ENCODE results near the gene MYBPC3. TPM values are rescaled to one million over a fixed set of nuclear protein-coding genes. Genes with fewer than 3 reads are reported as not detected.
A peak's percentile ranks its signal among the peaks of the same experiment; 100 is the strongest.

MYBPC3 gene
- total RNA-seq, 1 experiment from 2014 or later, result 0.67 TPM

DNA sequence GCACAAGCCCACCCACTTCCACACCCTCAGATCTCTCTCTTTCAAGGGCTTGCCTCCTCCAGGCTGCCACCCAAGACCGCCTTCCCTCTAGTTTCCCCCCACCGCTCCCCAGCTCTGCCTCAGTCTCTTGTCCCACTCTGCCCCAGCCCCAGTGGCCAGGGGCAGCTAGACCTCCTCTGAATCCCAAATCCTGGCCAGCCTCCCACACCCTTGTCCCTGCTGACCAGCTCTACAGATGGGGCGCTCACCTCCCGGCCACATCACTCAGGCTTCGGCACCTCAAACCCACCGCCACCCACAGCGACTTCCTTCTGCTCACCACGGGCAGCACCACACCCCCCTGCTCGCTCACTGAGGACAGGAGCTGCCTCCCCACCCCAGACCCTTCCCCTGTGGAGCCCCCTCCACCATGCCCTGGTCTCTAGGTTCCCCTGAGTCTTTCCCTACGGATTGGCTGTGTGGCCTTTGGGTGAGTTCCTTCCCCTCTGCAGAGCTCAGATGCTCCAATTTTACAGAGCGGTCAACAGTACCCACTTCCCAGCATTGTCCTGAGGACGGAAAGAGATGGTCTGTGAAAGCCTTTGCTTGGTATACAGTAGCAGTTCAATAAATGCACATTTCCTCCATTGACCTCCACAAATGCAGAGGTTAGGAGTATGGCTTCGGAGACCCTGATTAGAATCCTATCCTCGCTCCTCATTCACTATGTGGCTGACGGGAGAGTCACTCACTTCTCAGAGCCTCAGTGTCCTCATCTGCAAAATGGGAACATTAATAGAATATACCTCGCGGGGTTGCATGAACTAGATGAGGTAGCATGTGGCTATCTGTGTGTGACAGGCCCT, 37.3 kb upstream of the MYBPC3 start:
- H4K20me1 ChIP-seq (ENCODE audit: insufficient read depth, low read depth, low read length), result no peaks in the 10 kb centered on the region
- no peaks in the 10 kb centered on the region for H3K9me2 ChIP-seq (replicated peaks; ENCODE audit: insufficient read depth, low read length)
- H3K36me3 ChIP-seq (ENCODE audit: insufficient read depth, low read length), result no peaks in the 10 kb centered on the region
- no peaks in the 10 kb centered on the region for H3K9me3 ChIP-seq (ENCODE audit: low read length)
- H2AFZ ChIP-seq (ENCODE audit: low read length), result no peak overlapping the region
- no peaks in the 10 kb centered on the region for H3K27me3 ChIP-seq (ENCODE audit: low read length)
- H3K9ac ChIP-seq (ENCODE audit: low read length), result no peak overlapping the region
- no peak for DNase-seq
- H3K4me2 ChIP-seq (ENCODE audit: low read depth, low read length, poor library complexity, severe bottlenecking), result no peak overlapping the region
- no peak overlapping the region for H3K27ac ChIP-seq (ENCODE audit: low read length)
- no peak overlapping the region for H3K4me3 ChIP-seq (ENCODE audit: low read length)
- H3K79me2 ChIP-seq (ENCODE audit: low read length), result no peaks in the 10 kb centered on the region
- H3K4me1 ChIP-seq (ENCODE audit: low read length), result peaks cover 16% of the 10 kb centered on the region

GRCh38 chr11:47388697-47389576, 36.4 kb upstream of the MYBPC3 start:
- H4K20me1 ChIP-seq (ENCODE audit: insufficient read depth, low read depth, low read length), result no peaks in the 10 kb centered on the region
- no peak overlapping the region for H3K4me3 ChIP-seq (ENCODE audit: low read length)
- H3K9me2 ChIP-seq (replicated peaks; ENCODE audit: insufficient read depth, low read length), result no peaks in the 10 kb centered on the region
- no peak overlapping the region for H3K27ac ChIP-seq (ENCODE audit: low read length)
- no peak overlapping the region for H3K4me2 ChIP-seq (ENCODE audit: low read depth, low read length, poor library complexity, severe bottlenecking)
- no peaks in the 10 kb centered on the region for H3K36me3 ChIP-seq (ENCODE audit: insufficient read depth, low read length)
- H3K9me3 ChIP-seq (ENCODE audit: low read length), result no peaks in the 10 kb centered on the region
- H3K79me2 ChIP-seq (ENCODE audit: low read length), result no peaks in the 10 kb centered on the region
- no peak overlapping the region for H2AFZ ChIP-seq (ENCODE audit: low read length)
- no peaks in the 10 kb centered on the region for H3K27me3 ChIP-seq (ENCODE audit: low read length)
- H3K4me1 ChIP-seq (ENCODE audit: low read length), result peaks cover 8% of the 10 kb centered on the region
- H3K9ac ChIP-seq (ENCODE audit: low read length), result no peak overlapping the region
- DNase-seq, result no peak

DNA sequence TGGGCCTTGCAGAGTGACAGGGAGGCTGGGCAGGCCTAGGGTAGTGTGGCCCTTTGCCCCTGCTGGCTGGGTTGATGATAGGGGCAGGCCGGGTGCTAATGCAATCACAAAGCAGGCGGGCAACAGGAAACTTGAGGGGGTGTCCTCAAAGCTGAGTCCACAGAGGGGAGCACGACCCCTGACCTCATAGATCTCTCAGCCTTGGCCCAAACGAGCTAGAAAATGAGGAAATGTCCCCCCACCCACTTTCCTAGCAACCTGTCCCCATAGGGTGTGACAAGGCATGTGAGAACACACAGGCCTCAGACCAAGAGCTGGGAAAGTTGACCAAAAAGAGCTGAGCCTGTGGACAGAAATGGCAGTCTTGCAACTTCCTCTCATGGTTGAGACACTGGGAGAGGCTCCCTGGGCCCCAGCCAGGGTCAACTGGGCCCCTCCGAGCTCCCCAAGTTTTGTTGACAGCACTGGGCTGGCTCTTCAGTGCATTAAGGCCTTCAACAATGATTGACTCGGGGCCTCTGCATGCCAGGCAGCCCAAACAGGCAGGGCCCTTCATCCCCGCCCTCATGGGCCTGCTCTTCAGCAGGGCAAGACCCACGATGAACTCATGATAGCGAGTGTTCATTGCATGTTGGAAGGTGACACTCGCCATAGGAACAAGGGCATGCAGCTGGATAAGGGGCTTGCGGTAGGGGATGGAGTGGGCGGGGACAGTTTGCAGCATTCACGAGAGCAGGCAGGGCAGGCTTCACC, 35.6 kb upstream of the MYBPC3 start:
- DNase-seq, result no peak
- no peak overlapping the region for H3K4me2 ChIP-seq (ENCODE audit: low read depth, low read length, poor library complexity, severe bottlenecking)
- H3K79me2 ChIP-seq (ENCODE audit: low read length), result no peaks in the 10 kb centered on the region
- H3K4me1 ChIP-seq (ENCODE audit: low read length), result no peaks in the 10 kb centered on the region
- H3K9me3 ChIP-seq (ENCODE audit: low read length), result no peaks in the 10 kb centered on the region
- no peaks in the 10 kb centered on the region for H4K20me1 ChIP-seq (ENCODE audit: insufficient read depth, low read depth, low read length)
- no peaks in the 10 kb centered on the region for H3K9me2 ChIP-seq (replicated peaks; ENCODE audit: insufficient read depth, low read length)
- no peaks in the 10 kb centered on the region for H3K36me3 ChIP-seq (ENCODE audit: insufficient read depth, low read length)
- no peak overlapping the region for H2AFZ ChIP-seq (ENCODE audit: low read length)
- no peak overlapping the region for H3K27ac ChIP-seq (ENCODE audit: low read length)
- no peak overlapping the region for H3K9ac ChIP-seq (ENCODE audit: low read length)
- H3K4me3 ChIP-seq (ENCODE audit: low read length), result no peak overlapping the region
- no peaks in the 10 kb centered on the region for H3K27me3 ChIP-seq (ENCODE audit: low read length)

DNA sequence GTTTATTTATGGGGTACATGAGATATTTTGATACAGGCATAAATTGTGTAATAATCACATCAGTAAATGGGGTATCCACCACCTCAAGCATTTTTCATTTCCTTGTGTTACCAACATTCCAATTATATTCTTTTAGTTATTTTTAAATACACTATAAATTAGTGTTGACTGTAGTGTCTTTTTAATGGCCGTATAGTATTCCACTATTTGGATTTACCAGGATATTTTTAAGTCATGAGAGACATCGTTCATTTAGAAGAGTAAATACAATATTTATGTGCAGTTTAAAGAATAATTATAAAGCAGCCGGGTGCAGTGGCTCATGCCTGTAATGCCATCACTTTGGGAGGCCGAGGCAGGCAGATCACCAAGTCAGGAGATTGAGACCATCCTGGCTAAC, 32.0 kb upstream of the MYBPC3 start:
- no peak overlapping the region for H3K27ac ChIP-seq (ENCODE audit: low read length)
- H3K36me3 ChIP-seq (ENCODE audit: insufficient read depth, low read length), result no peaks in the 10 kb centered on the region
- H3K4me1 ChIP-seq (ENCODE audit: low read length), result no peaks in the 10 kb centered on the region; the same call in 1 of the 2 replicates
- no peak for DNase-seq
- H3K79me2 ChIP-seq (ENCODE audit: low read length), result no peaks in the 10 kb centered on the region
- H3K9me2 ChIP-seq (replicated peaks; ENCODE audit: insufficient read depth, low read length), result no peaks in the 10 kb centered on the region
- no peak overlapping the region for H2AFZ ChIP-seq (ENCODE audit: low read length)
- H3K9ac ChIP-seq (ENCODE audit: low read length), result no peak overlapping the region
- no peak overlapping the region for H3K4me3 ChIP-seq (ENCODE audit: low read length)
- H3K9me3 ChIP-seq (ENCODE audit: low read length), result no peaks in the 10 kb centered on the region
- no peaks in the 10 kb centered on the region for H3K27me3 ChIP-seq (ENCODE audit: low read length)
- H3K4me2 ChIP-seq (ENCODE audit: low read depth, low read length, poor library complexity, severe bottlenecking), result no peak overlapping the region
- no peaks in the 10 kb centered on the region for H4K20me1 ChIP-seq (ENCODE audit: insufficient read depth, low read depth, low read length)

- no peaks in the 10 kb centered on the region for H3K36me3 ChIP-seq (ENCODE audit: insufficient read depth, low read length)
- H3K4me2 ChIP-seq (ENCODE audit: low read depth, low read length, poor library complexity, severe bottlenecking), result no peak overlapping the region
- peaks cover 9% of the 10 kb centered on the region for H3K4me1 ChIP-seq (ENCODE audit: low read length)
- H3K27me3 ChIP-seq (ENCODE audit: low read length), result no peaks in the 10 kb centered on the region
- H3K4me3 ChIP-seq (ENCODE audit: low read length), result no peak overlapping the region
- no peak overlapping the region for H3K27ac ChIP-seq (ENCODE audit: low read length)
- H3K9ac ChIP-seq (ENCODE audit: low read length), result no peak overlapping the region
- DNase-seq, result no peak
- H3K79me2 ChIP-seq (ENCODE audit: low read length), result peaks cover 8% of the 10 kb centered on the region
- no peaks in the 10 kb centered on the region for H3K9me3 ChIP-seq (ENCODE audit: low read length)
- H2AFZ ChIP-seq (ENCODE audit: low read length), result no peak overlapping the region
- no peaks in the 10 kb centered on the region for H4K20me1 ChIP-seq (ENCODE audit: insufficient read depth, low read depth, low read length)
- H3K9me2 ChIP-seq (replicated peaks; ENCODE audit: insufficient read depth, low read length), result no peaks in the 10 kb centered on the region
Observed at GRCh38 chr11:47383071-47383470, 30.6 kb upstream of the MYBPC3 start.

DNA sequence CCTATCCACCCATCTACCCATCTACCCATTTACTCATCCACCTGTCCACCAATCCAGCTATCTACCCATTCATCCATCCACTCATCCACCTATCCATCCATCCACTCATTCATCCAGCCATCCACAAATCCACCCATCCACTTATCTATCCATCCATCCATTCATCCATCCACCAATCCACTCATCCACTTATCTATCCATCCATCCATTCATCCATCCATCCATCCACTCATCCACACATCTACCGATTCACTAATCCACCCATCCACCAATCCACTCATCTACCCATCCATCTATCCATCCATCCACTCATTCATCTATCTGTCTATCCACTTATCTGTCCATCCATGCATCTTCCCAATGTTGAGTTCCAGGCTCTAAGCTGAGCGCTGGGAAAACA, 27.6 kb upstream of the MYBPC3 start:
- peaks cover 38% of the 10 kb centered on the region for H3K79me2 ChIP-seq (ENCODE audit: low read length)
- peaks cover 6% of the 10 kb centered on the region; the same call in 1 of the 2 replicates for H3K36me3 ChIP-seq (ENCODE audit: insufficient read depth, low read length)
- H3K4me3 ChIP-seq (ENCODE audit: low read length), result no peak overlapping the region

GRCh38 chr11:47379317-47379716, 26.8 kb upstream of the MYBPC3 start:
- Histone ChIP-seq H3K4me2 (ENCODE audit: low read depth, low read length, poor library complexity, severe bottlenecking) (peak overlapping the region; percentile 84), H3K79me2 (ENCODE audit: low read length) (peaks cover 46% of the 10 kb centered on the region), H3K9me2 (replicated peaks; ENCODE audit: insufficient read depth, low read length) (no peaks in the 10 kb centered on the region), H3K4me1 (ENCODE audit: low read length) (peaks cover 35% of the 10 kb centered on the region), H3K27ac (ENCODE audit: low read length) (peak overlapping the region; percentile 93), H4K20me1 (ENCODE audit: insufficient read depth, low read depth, low read length) (peaks cover 17% of the 10 kb centered on the region), H3K9ac (ENCODE audit: low read length) (peak overlapping the region; percentile 90; the same call in 1 of the 2 replicates), H2AFZ (ENCODE audit: low read length) (no peak overlapping the region), H3K4me3 (ENCODE audit: low read length) (no peak overlapping the region), H3K9me3 (ENCODE audit: low read length) (no peaks in the 10 kb centered on the region), H3K27me3 (ENCODE audit: low read length) (no peaks in the 10 kb centered on the region), H3K36me3 (ENCODE audit: insufficient read depth, low read length) (peaks cover 14% of the 10 kb centered on the region)
- DNase-seq, result no peak

More for the DNA sequence above, 27.6 kb upstream of the MYBPC3 start:
- DNase-seq, result no peak
- Histone ChIP-seq H3K27ac (ENCODE audit: low read length) (no peak overlapping the region), H4K20me1 (ENCODE audit: insufficient read depth, low read depth, low read length) (peaks cover 17% of the 10 kb centered on the region), H3K27me3 (ENCODE audit: low read length) (no peaks in the 10 kb centered on the region), H3K9me3 (ENCODE audit: low read length) (no peaks in the 10 kb centered on the region), H2AFZ (ENCODE audit: low read length) (no peak overlapping the region), H3K4me1 (ENCODE audit: low read length) (peaks cover 28% of the 10 kb centered on the region), H3K9me2 (replicated peaks; ENCODE audit: insufficient read depth, low read length) (no peaks in the 10 kb centered on the region), H3K9ac (ENCODE audit: low read length) (no peak overlapping the region), H3K4me2 (ENCODE audit: low read depth, low read length, poor library complexity, severe bottlenecking) (no peak overlapping the region)

DNA sequence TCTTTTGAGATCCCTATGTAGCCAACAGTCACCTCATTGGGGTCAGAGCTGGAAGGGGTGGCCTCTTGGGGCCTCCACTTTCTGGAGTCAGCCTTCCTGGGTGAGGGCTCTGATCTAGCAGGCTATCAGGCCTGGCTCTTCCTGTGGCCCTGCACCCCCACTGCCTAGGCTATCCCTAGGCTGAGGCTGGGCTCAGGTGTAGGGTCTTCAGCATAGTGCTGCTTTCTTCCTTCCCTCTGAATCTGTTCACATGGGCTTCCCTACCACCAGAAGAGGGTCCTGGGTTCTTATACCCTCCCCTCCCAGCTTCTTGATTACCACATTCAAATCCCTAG, 26.3 kb upstream of the MYBPC3 start:
- no peak overlapping the region for H2AFZ ChIP-seq (ENCODE audit: low read length)
- peak overlapping the region; percentile 93 for H3K27ac ChIP-seq (ENCODE audit: low read length)
- no peaks in the 10 kb centered on the region for H3K9me3 ChIP-seq (ENCODE audit: low read length)
- peak overlapping the region; percentile 90 for H3K9ac ChIP-seq (ENCODE audit: low read length)
- no peak for DNase-seq
- peaks cover 51% of the 10 kb centered on the region for H3K79me2 ChIP-seq (ENCODE audit: low read length)
- H3K4me3 ChIP-seq (ENCODE audit: low read length), result peak overlapping the region; percentile 84
- H3K4me2 ChIP-seq (ENCODE audit: low read depth, low read length, poor library complexity, severe bottlenecking), result peak overlapping the region; percentile 84
- H3K27me3 ChIP-seq (ENCODE audit: low read length), result no peaks in the 10 kb centered on the region
- H4K20me1 ChIP-seq (ENCODE audit: insufficient read depth, low read depth, low read length), result peaks cover 17% of the 10 kb centered on the region
- peaks cover 16% of the 10 kb centered on the region for H3K36me3 ChIP-seq (ENCODE audit: insufficient read depth, low read length)
- peaks cover 37% of the 10 kb centered on the region for H3K4me1 ChIP-seq (ENCODE audit: low read length)
- no peaks in the 10 kb centered on the region for H3K9me2 ChIP-seq (replicated peaks; ENCODE audit: insufficient read depth, low read length)

All from Karpas-422 (cell line).